C4-2B (cell line): ENCODE measurements around the gene ADGRB2.

Source experiments
- CTCF ChIP-seq: fragments of 450-650 bp; conservative IDR thresholded peaks from 2 replicates; pipeline ENCODE4 v1.5.1; 2017; ENCODE audit warnings: mild to moderate bottlenecking
- ZFX ChIP-seq: fragments of 450-650 bp; IDR thresholded peaks from 2 replicates; pipeline ENCODE4 v1.6.1; 2017

- TF ChIP-seq CTCF (no peak), ZFX (no peak)
Measured at GRCh38 chr1:31767225-31767624, 3.1 kb upstream of the ADGRB2 start.
